Tibial artery (tissue), 4 donors: ENCODE results near the gene CTIF.

Experiments used
- DNase-seq, 2 donors: peaks; one replicate each; pipeline ENCODE4 v3.0.0-alpha.2; 2019
- H3K27ac ChIP-seq, 2 donors: fragments of 200-600 bp; sonication (generic) in 1 of 2; 1 replicate in 1 of 2; 2 replicates in 1 of 2; pipeline ENCODE4 v1.5.1; 2018 to 2019; ENCODE audit warnings: mild to moderate bottlenecking in 1 of 2
- H3K27me3 ChIP-seq, 2 donors: fragments of 200-600 bp; sonication (generic) in 1 of 2; one replicate each; pipeline versions ENCODE4 v1.5.1 to v1.6.0; 2016 to 2019
- H3K36me3 ChIP-seq, 3 donors: fragments of 200-600 bp; sonication (generic) in 2 of 3; one replicate each; pipeline ENCODE4 v1.5.1; 2016 to 2019; ENCODE audit warnings: mild to moderate bottlenecking in 2 of 3
- H3K4me1 ChIP-seq, 4 donors: fragments of 200-600 bp; sonication (generic) in 2 of 4; 1 replicate in 3 of 4; 2 replicates in 1 of 4; pipeline ENCODE4 v1.5.1; 2016 to 2019
- H3K4me3 ChIP-seq, 2 donors: fragments of 200-600 bp; sonication (generic) in 1 of 2; 1 replicate in 1 of 2; 2 replicates in 1 of 2; pipeline ENCODE4 v1.5.1; 2018 to 2019; ENCODE audit warnings: mild to moderate bottlenecking in 2 of 2
- H3K9me3 ChIP-seq, 3 donors: fragments of 200-600 bp; sonication (generic) in 1 of 3; one replicate each; pipeline ENCODE4 v1.5.1; 2016 to 2019
- CTCF ChIP-seq, 2 experiments: fragments of 200-600 bp in 1 of 2; fragments of 450-650 bp in 1 of 2; IDR thresholded peaks; one replicate each; pipeline ENCODE4 v1.5.1; 2017 to 2019; ENCODE audit warnings: antibody characterized with exemption in 2 of 2, mild to moderate bottlenecking in 1 of 2, moderate library complexity in 1 of 2
- intact Hi-C: fragments of 100-400 bp; cut with DNase I; formaldehyde crosslinking; loops from one replicate; pipeline ENCODE4 v1.15.0; 2023; ENCODE audit warnings: low total_unique reads

The CTIF gene

GRCh38 chr18:48675912-48676311, 137.1 kb downstream of the CTIF start:
- H3K9me3 ChIP-seq, result peaks cover 0 to 7% (median 0%) of the 10 kb centered on the region in 3 donors
- H3K36me3 ChIP-seq, result peaks cover 8% of the 10 kb centered on the region in 3 donors
- H3K27me3 ChIP-seq, result no peaks in the 10 kb centered on the region
- no peak for TF ChIP-seq CTCF (IDR thresholded peaks at IDR 0.05)
- peak overlapping the region; percentile 85 to 97 for H3K27ac ChIP-seq
- intact Hi-C loops, result loop anchor here (5.0 to 10.0 kb wide), 5 partner anchors 96 to 811 kb away; partner anchors contain the start of gene C18orf32
- H3K4me1 ChIP-seq, result peaks cover 0 to 59% (median 43%) of the 10 kb centered on the region in 4 donors
- no peak overlapping the region for H3K4me3 ChIP-seq
- DNase-seq, result peak; percentile 26 to 64

GRCh38 chr18:48676346-48676745, 137.5 kb downstream of the CTIF start:
- no peak for TF ChIP-seq CTCF (IDR thresholded peaks at IDR 0.05)
- intact Hi-C loops, result loop anchor here (5.0 to 10.0 kb wide), 5 partner anchors 96 to 811 kb away; partner anchors contain the start of gene C18orf32
- peaks cover 0 to 64% (median 48%) of the 10 kb centered on the region in 4 donors for H3K4me1 ChIP-seq

GRCh38 chr18:48676756-48677368, 138.0 kb downstream of the CTIF start:
- Histone ChIP-seq H3K4me1 (peaks cover 0 to 69% (median 50%) of the 10 kb centered on the region in 4 donors), H3K27ac (peak overlapping the region; percentile 85 to 97), H3K4me3 (no peak overlapping the region), H3K36me3 (no peaks in the 10 kb centered on the region), H3K9me3 (no peaks in the 10 kb centered on the region), H3K27me3 (no peaks in the 10 kb centered on the region)
- intact Hi-C loops, result loop anchor here (5.0 to 10.0 kb wide), 5 partner anchors 95 to 810 kb away; partner anchors contain the start of gene C18orf32
- peak; percentile 79 to 86 for DNase-seq
- peak; percentile 78 to 89 for TF ChIP-seq CTCF (IDR thresholded peaks at IDR 0.05)

More at GRCh38 chr18:48676346-48676745, 137.5 kb downstream of the CTIF start:
- no peaks in the 10 kb centered on the region for H3K27me3 ChIP-seq
- H3K27ac ChIP-seq, result peak overlapping the region; percentile 85 to 97
- H3K4me3 ChIP-seq, result no peak overlapping the region
- H3K36me3 ChIP-seq, result peaks cover 4% of the 10 kb centered on the region in 3 donors
- DNase-seq, result peak; percentile 25 to 65
- H3K9me3 ChIP-seq, result peaks cover 0 to 3% (median 0%) of the 10 kb centered on the region in 3 donors

GRCh38 chr18:48678237-48679115, 139.6 kb downstream of the CTIF start:
- Histone ChIP-seq H3K9me3 (no peaks in the 10 kb centered on the region), H3K4me1 (peaks cover 0 to 69% (median 50%) of the 10 kb centered on the region in 4 donors), H3K36me3 (peaks cover 0 to 9% (median 8%) of the 10 kb centered on the region in 3 donors), H3K4me3 (no peak overlapping the region), H3K27me3 (no peaks in the 10 kb centered on the region), H3K27ac (peak overlapping the region; percentile 85 to 97)
- intact Hi-C loops, result loop anchor here (5.0 to 10.0 kb wide), 5 partner anchors 94 to 809 kb away; partner anchors contain the start of gene C18orf32
- TF ChIP-seq CTCF (IDR thresholded peaks at IDR 0.05), result no peak
- DNase-seq, result peak in 1 of 2 donors; percentile 52

GRCh38 chr18:48679236-48679635, 140.4 kb downstream of the CTIF start:
- peaks cover 0 to 9% (median 8%) of the 10 kb centered on the region in 3 donors for H3K36me3 ChIP-seq
- no peaks in the 10 kb centered on the region for H3K9me3 ChIP-seq
- no peak for DNase-seq
- intact Hi-C loops, result loop anchor here (5.0 to 10.0 kb wide), 5 partner anchors 93 to 808 kb away; partner anchors contain the start of gene C18orf32
- no peak overlapping the region for H3K4me3 ChIP-seq
- no peaks in the 10 kb centered on the region for H3K27me3 ChIP-seq
- peaks cover 0 to 69% (median 50%) of the 10 kb centered on the region in 4 donors for H3K4me1 ChIP-seq
- peak overlapping the region; percentile 85 to 97 for H3K27ac ChIP-seq
- no peak for TF ChIP-seq CTCF (IDR thresholded peaks at IDR 0.05)
